ENCODE measurements around the gene COL4A2.

The COL4A2 gene

GRCh38 chr13:110369400-110369799 is 62.3 kb downstream of the COL4A2 start:
- Histone ChIP-seq H3K27me3 (ENCODE audit: control insufficient read depth, insufficient read depth, low read length) (no peaks in the 10 kb centered on the region), H3K4me3 (ENCODE audit: low read length) (no peak overlapping the region)

DNA sequence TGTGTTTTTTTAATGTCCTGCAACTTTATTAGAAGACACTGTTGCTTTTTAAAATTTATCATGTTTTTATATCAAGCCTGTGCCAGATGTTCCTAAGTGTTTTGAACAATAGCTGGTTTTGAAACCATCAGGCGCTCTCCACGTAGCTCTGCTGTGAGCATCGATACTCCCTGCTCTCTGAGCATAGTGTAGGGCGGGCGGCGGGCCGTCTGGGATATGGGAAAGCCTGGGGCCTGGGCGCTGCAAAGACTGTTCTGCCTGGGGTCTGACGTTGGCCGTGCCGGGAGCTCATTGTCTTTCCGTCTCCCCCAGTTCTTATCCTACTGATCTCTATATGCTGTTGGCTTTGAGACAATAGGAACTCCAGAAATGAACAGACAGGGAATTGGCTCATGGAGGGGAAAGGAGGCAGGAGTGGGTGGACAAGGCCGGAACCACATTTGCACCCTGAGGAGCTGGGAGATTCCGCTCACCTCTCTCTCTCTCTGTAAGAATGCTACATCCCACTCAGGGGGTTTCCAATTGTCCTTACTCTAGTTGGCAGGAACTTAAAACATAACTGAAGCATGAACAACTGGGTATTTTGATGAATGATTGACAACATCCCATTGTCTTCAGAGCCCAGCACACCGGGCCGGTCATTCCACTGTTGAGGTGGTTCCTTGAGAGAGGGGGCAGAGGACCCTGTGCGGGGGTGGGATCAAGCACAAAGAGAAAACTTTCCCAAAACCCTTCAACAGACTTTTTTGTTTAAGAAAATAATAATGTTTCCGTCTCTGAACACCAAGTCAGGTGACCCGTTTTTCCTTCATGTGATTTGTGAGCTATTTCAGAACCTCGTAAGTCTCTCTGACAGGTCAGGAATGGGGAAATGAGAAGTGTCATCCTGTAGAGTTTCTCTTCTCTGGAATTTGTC is 64.7 kb downstream of the COL4A2 start:
- no peak overlapping the region for H3K9ac ChIP-seq (ENCODE audit: low read depth, low read length)
- H3K27me3 ChIP-seq (ENCODE audit: control insufficient read depth, insufficient read depth, low read length): no peaks in the 10 kb centered on the region
- no peaks in the 10 kb centered on the region for H3K9me3 ChIP-seq (replicated peaks; ENCODE audit: low read length)
- peaks cover 10% of the 10 kb centered on the region for H3K4me1 ChIP-seq (ENCODE audit: control insufficient read depth, insufficient read depth, low read length)
- H3K36me3 ChIP-seq (ENCODE audit: insufficient read depth, low read length): peaks cover 4% of the 10 kb centered on the region
- no peak overlapping the region for H3K4me3 ChIP-seq (ENCODE audit: low read length)
- H3K4me2 ChIP-seq (ENCODE audit: low read length): no peak overlapping the region

More at GRCh38 chr13:110369400-110369799, 62.3 kb downstream of the COL4A2 start:
- Histone ChIP-seq H3K36me3 (ENCODE audit: insufficient read depth, low read length) (no peaks in the 10 kb centered on the region), H3K9ac (ENCODE audit: low read depth, low read length) (no peak overlapping the region), H3K4me1 (ENCODE audit: control insufficient read depth, insufficient read depth, low read length) (peaks cover 10% of the 10 kb centered on the region), H3K9me3 (replicated peaks; ENCODE audit: low read length) (no peaks in the 10 kb centered on the region), H3K4me2 (ENCODE audit: low read length) (no peak overlapping the region)

DNA sequence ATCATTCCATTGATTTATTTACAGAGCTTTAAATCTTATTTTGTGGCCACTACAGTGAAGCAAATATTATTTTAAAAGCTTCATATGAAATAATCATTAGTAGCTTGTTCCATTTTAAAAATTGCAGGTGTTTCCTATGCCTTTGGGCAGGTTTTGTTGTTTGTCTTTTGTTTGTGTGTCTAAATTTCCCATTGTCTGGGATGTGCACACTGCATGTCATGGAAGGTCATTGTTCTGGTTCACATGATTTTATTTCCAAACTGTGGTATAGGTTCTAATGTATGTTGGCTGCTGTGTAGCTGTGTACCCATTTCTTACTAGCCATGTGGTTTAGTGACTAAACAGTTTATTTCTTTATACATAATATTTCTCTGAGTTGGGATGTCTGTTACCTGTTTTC is 65.6 kb downstream of the COL4A2 start:
- H3K27me3 ChIP-seq (ENCODE audit: control insufficient read depth, insufficient read depth, low read length): no peaks in the 10 kb centered on the region
- H3K4me3 ChIP-seq (ENCODE audit: low read length): no peak overlapping the region
- H3K4me2 ChIP-seq (ENCODE audit: low read length): no peak overlapping the region
- H3K9ac ChIP-seq (ENCODE audit: low read depth, low read length): no peak overlapping the region
- H3K9me3 ChIP-seq (replicated peaks; ENCODE audit: low read length): no peaks in the 10 kb centered on the region
- peaks cover 4% of the 10 kb centered on the region for H3K36me3 ChIP-seq (ENCODE audit: insufficient read depth, low read length)
- H3K4me1 ChIP-seq (ENCODE audit: control insufficient read depth, insufficient read depth, low read length): peaks cover 19% of the 10 kb centered on the region

DNA sequence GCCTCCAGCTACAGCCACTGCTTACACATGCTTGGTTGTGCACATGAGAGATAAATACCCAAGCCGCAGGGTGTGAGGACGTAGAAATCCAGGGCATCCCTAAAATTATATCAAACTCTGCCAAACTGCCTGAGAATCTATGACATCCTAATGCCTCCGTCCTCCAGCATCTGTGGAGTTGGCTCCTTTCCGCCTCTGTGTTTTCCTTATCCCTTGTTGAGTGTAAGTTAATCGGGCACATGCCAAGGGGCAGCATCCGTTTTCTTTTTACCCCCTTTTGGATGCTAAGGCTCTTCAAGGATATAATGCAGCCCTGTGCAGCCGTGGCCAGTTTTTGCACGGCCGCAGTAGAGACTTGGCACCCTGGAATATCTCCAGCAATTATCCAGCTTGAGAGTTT is 66.5 kb downstream of the COL4A2 start:
- Histone ChIP-seq H3K4me2 (ENCODE audit: low read length) (no peak overlapping the region), H3K4me3 (ENCODE audit: low read length) (no peak overlapping the region), H3K9ac (ENCODE audit: low read depth, low read length) (no peak overlapping the region), H3K4me1 (ENCODE audit: control insufficient read depth, insufficient read depth, low read length) (peaks cover 26% of the 10 kb centered on the region), H3K36me3 (ENCODE audit: insufficient read depth, low read length) (peaks cover 4% of the 10 kb centered on the region), H3K27me3 (ENCODE audit: control insufficient read depth, insufficient read depth, low read length) (no peaks in the 10 kb centered on the region), H3K9me3 (replicated peaks; ENCODE audit: low read length) (no peaks in the 10 kb centered on the region)

- H3K4me1 ChIP-seq (ENCODE audit: control insufficient read depth, insufficient read depth, low read length): peaks cover 30% of the 10 kb centered on the region
- no peak overlapping the region for H3K4me2 ChIP-seq (ENCODE audit: low read length)
- no peaks in the 10 kb centered on the region for H3K9me3 ChIP-seq (replicated peaks; ENCODE audit: low read length)
- H3K9ac ChIP-seq (ENCODE audit: low read depth, low read length): no peak overlapping the region
- no peaks in the 10 kb centered on the region for H3K27me3 ChIP-seq (ENCODE audit: control insufficient read depth, insufficient read depth, low read length)
- H3K36me3 ChIP-seq (ENCODE audit: insufficient read depth, low read length): peaks cover 4% of the 10 kb centered on the region
- no peak overlapping the region for H3K4me3 ChIP-seq (ENCODE audit: low read length)
Observed at GRCh38 chr13:110374431-110375370, 67.6 kb downstream of the COL4A2 start.

DNA sequence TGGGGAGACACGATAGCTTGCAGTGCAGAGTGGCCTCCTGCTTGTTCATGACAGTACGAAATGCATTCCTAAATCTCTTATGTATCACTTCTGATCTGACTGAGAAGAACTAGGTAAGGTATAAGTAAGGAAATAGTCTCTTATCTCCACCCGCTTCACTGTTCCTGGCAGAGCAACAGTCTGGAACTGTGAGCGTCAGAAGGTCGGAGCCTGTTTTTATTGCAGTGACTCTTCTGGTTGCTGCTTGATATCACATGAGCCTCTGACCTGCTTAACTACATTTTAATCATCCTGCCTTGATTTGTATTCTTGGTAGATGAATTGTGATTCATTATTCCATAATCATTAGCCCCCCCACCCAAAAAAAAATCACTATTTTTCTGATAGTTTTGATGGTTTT is 69.0 kb downstream of the COL4A2 start:
- peaks cover 9% of the 10 kb centered on the region for H3K36me3 ChIP-seq (ENCODE audit: insufficient read depth, low read length)
- H3K9me3 ChIP-seq (replicated peaks; ENCODE audit: low read length): no peaks in the 10 kb centered on the region
- H3K4me1 ChIP-seq (ENCODE audit: control insufficient read depth, insufficient read depth, low read length): peaks cover 44% of the 10 kb centered on the region
- H3K4me3 ChIP-seq (ENCODE audit: low read length): no peak overlapping the region
- H3K27me3 ChIP-seq (ENCODE audit: control insufficient read depth, insufficient read depth, low read length): no peaks in the 10 kb centered on the region
- no peak overlapping the region for H3K4me2 ChIP-seq (ENCODE audit: low read length)
- no peak overlapping the region for H3K9ac ChIP-seq (ENCODE audit: low read depth, low read length)

- Histone ChIP-seq H3K36me3 (ENCODE audit: insufficient read depth, low read length) (peaks cover 9% of the 10 kb centered on the region), H3K4me1 (ENCODE audit: control insufficient read depth, insufficient read depth, low read length) (peaks cover 54% of the 10 kb centered on the region), H3K4me2 (ENCODE audit: low read length) (no peak overlapping the region), H3K9me3 (replicated peaks; ENCODE audit: low read length) (no peaks in the 10 kb centered on the region), H3K27me3 (ENCODE audit: control insufficient read depth, insufficient read depth, low read length) (no peaks in the 10 kb centered on the region), H3K9ac (ENCODE audit: low read depth, low read length) (peak overlapping the region; percentile 32), H3K4me3 (ENCODE audit: low read length) (no peak overlapping the region)
Observed at GRCh38 chr13:110377178-110377825, 70.2 kb downstream of the COL4A2 start.

DNA sequence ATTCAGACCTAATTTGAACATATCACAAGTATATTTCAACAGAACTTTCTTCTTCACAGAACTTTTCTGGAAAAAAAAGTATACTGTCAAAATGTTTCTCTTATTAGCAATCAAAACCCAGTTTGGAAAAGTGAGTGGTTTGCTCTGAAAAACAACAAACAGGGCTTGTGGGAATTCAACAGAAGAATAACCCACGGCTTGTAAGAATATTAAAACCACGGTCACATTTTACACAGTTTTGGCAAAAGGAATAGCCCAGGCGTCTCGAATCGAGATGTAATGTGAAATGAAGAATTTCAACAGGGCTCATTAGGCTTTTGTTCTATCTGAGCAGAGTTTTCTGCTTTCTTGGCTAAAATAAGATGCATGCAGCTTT is 70.7 kb downstream of the COL4A2 start:
- Histone ChIP-seq H3K9ac (ENCODE audit: low read depth, low read length) (peak overlapping the region; percentile 32), H3K4me2 (ENCODE audit: low read length) (no peak overlapping the region)

GRCh38 chr13:110379358-110379757 is 72.3 kb downstream of the COL4A2 start:
- H3K9ac ChIP-seq (ENCODE audit: low read depth, low read length): no peak overlapping the region

More for the DNA sequence above, 70.7 kb downstream of the COL4A2 start:
- H3K27me3 ChIP-seq (ENCODE audit: control insufficient read depth, insufficient read depth, low read length): no peaks in the 10 kb centered on the region
- peaks cover 59% of the 10 kb centered on the region for H3K4me1 ChIP-seq (ENCODE audit: control insufficient read depth, insufficient read depth, low read length)
- no peak overlapping the region for H3K4me3 ChIP-seq (ENCODE audit: low read length)
- peaks cover 9% of the 10 kb centered on the region for H3K36me3 ChIP-seq (ENCODE audit: insufficient read depth, low read length)
- no peaks in the 10 kb centered on the region for H3K9me3 ChIP-seq (replicated peaks; ENCODE audit: low read length)

DNA sequence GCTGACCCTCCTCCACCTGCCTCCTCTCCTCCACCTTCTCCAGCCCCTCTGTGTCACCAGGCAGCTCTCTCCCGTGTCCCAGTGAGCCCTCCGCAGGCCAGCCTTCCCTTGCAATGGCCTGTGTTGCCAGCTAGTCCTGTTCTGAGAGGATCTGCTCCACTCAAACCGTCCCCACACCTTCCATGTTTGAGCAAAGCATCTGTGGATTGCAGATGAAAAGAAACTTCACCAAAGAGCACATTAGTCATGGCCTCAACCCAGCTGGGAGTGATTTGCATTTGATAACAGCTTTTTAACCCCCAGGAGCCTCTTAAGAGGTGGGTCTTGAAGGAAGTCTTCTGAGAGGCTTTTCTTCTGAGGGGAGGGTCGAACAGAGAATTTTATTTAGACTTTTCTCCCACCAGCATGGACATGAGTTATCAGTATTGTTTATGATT is 72.8 kb downstream of the COL4A2 start:
- H3K36me3 ChIP-seq (ENCODE audit: insufficient read depth, low read length): peaks cover 11% of the 10 kb centered on the region
- no peak overlapping the region for H3K4me3 ChIP-seq (ENCODE audit: low read length)
- H3K27me3 ChIP-seq (ENCODE audit: control insufficient read depth, insufficient read depth, low read length): no peaks in the 10 kb centered on the region
- H3K9ac ChIP-seq (ENCODE audit: low read depth, low read length): peak overlapping the region; percentile 5
- H3K4me1 ChIP-seq (ENCODE audit: control insufficient read depth, insufficient read depth, low read length): peaks cover 55% of the 10 kb centered on the region
- no peaks in the 10 kb centered on the region for H3K9me3 ChIP-seq (replicated peaks; ENCODE audit: low read length)
- no peak overlapping the region for H3K4me2 ChIP-seq (ENCODE audit: low read length)

More at GRCh38 chr13:110379358-110379757, 72.3 kb downstream of the COL4A2 start:
- no peaks in the 10 kb centered on the region for H3K27me3 ChIP-seq (ENCODE audit: control insufficient read depth, insufficient read depth, low read length)
- H3K4me1 ChIP-seq (ENCODE audit: control insufficient read depth, insufficient read depth, low read length): peaks cover 55% of the 10 kb centered on the region
- no peak overlapping the region for H3K4me3 ChIP-seq (ENCODE audit: low read length)
- H3K36me3 ChIP-seq (ENCODE audit: insufficient read depth, low read length): peaks cover 9% of the 10 kb centered on the region
- no peaks in the 10 kb centered on the region for H3K9me3 ChIP-seq (replicated peaks; ENCODE audit: low read length)
- H3K4me2 ChIP-seq (ENCODE audit: low read length): no peak overlapping the region

Measured in skeletal muscle satellite cell (primary cell).